Loucy (cell line): Measurements from ENCODE around the gene TYW1B.

Experiments
- EZH2phosphoT487 ChIP-seq: fragments of 200-600 bp; IDR thresholded peaks from 2 replicates; pipeline ENCODE4 v1.6.1; 2018; ENCODE audit warnings: antibody characterized with exemption, mild to moderate bottlenecking, moderate library complexity, borderline replicate concordance
- TF ChIP-seq, protein P1 (sequence below): fragments of 200-600 bp; sonication (generic); conservative IDR thresholded peaks from 2 replicates; pipeline ENCODE4 v1.5.1; 2014; ENCODE audit warnings: mild to moderate bottlenecking, antibody characterized with exemption, low read length

- TF ChIP-seq, protein P1, sequence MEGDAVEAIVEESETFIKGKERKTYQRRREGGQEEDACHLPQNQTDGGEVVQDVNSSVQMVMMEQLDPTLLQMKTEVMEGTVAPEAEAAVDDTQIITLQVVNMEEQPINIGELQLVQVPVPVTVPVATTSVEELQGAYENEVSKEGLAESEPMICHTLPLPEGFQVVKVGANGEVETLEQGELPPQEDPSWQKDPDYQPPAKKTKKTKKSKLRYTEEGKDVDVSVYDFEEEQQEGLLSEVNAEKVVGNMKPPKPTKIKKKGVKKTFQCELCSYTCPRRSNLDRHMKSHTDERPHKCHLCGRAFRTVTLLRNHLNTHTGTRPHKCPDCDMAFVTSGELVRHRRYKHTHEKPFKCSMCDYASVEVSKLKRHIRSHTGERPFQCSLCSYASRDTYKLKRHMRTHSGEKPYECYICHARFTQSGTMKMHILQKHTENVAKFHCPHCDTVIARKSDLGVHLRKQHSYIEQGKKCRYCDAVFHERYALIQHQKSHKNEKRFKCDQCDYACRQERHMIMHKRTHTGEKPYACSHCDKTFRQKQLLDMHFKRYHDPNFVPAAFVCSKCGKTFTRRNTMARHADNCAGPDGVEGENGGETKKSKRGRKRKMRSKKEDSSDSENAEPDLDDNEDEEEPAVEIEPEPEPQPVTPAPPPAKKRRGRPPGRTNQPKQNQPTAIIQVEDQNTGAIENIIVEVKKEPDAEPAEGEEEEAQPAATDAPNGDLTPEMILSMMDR, result no peak
- no peak for TF ChIP-seq EZH2phosphoT487
Measured at GRCh38 chr7:72539702-72540101, 288.3 kb downstream of the TYW1B start.
